OCI-LY1 (cell line): ENCODE measurements around the gene MAX.

Experiments used
- H2AFZ ChIP-seq: fragments of 200-600 bp; sonication (generic), shearing (Covaris generic); 2 replicates; pipeline ENCODE4 v1.6.0; 2014; ENCODE audit warnings: antibody characterized with exemption, mild to moderate bottlenecking, low read length
- H3F3A ChIP-seq: fragments of 200-600 bp; sonication (generic), shearing (Covaris generic); 2 replicates; pipeline ENCODE4 v1.6.0; 2014; ENCODE audit warnings: mild to moderate bottlenecking, antibody characterized with exemption, low read length, moderate library complexity; ENCODE audit not compliant: insufficient read depth
- H3K27ac ChIP-seq: fragments of 200-600 bp; sonication (generic); 2 replicates; pipeline ENCODE4 v1.5.1; 2014; ENCODE audit warnings: low read length, mixed run types, mild to moderate bottlenecking, low read depth; ENCODE audit not compliant: poor library complexity, severe bottlenecking
- H3K27me3 ChIP-seq: fragments of 200-600 bp; sonication (generic); 2 replicates; pipeline ENCODE4 v1.6.0; 2014; ENCODE audit warnings: antibody characterized with exemption, mild to moderate bottlenecking, low read length, moderate library complexity; ENCODE audit not compliant: insufficient read depth
- H3K36me3 ChIP-seq: fragments of 200-600 bp; sonication (generic); 2 replicates; pipeline ENCODE4 v1.6.1; 2014; ENCODE audit warnings: mild to moderate bottlenecking, antibody characterized with exemption, low read length, moderate library complexity, mixed read lengths; ENCODE audit not compliant: insufficient read depth
- H3K4me1 ChIP-seq: fragments of 200-600 bp; sonication (generic); 2 replicates; pipeline ENCODE4 v1.5.1; 2014; ENCODE audit warnings: mild to moderate bottlenecking, low read length, moderate library complexity; ENCODE audit not compliant: insufficient read depth, severe bottlenecking
- H3K4me2 ChIP-seq: fragments of 200-600 bp; sonication (generic), shearing (Covaris generic); 2 replicates; pipeline ENCODE4 v1.6.1; 2014; ENCODE audit warnings: low read length
- H3K4me3 ChIP-seq: fragments of 200-600 bp; sonication (generic); 2 replicates; pipeline ENCODE4 v1.5.1; 2014; ENCODE audit warnings: low read length, low read depth, mild to moderate bottlenecking, mixed read lengths; ENCODE audit not compliant: poor library complexity, severe bottlenecking
- H3K79me2 ChIP-seq: fragments of 200-600 bp; shearing (Covaris generic); 2 replicates; pipeline ENCODE4 v1.6.1; 2016; ENCODE audit warnings: mixed run types, low read length, mixed read lengths; ENCODE audit not compliant: insufficient read depth
- H3K9ac ChIP-seq: fragments of 200-600 bp; sonication (generic), shearing (Covaris generic); 2 replicates; pipeline ENCODE4 v1.6.1; 2014; ENCODE audit warnings: mild to moderate bottlenecking, low read length, mixed read lengths
- H3K9me2 ChIP-seq: fragments of 200-600 bp; sonication (generic), shearing (Covaris generic); 2 replicates; pipeline ENCODE4 v1.6.1; 2014; ENCODE audit warnings: low read depth, mild to moderate bottlenecking, low read length, mixed read lengths
- H3K9me3 ChIP-seq: fragments of 200-600 bp; shearing (Covaris generic); 2 replicates; pipeline ENCODE4 v1.6.1; 2014; ENCODE audit warnings: low read length, mixed read lengths
- H4K20me1 ChIP-seq: fragments of 200-600 bp; sonication (generic), shearing (Covaris generic); 2 replicates; pipeline ENCODE4 v1.6.0; 2016; ENCODE audit warnings: mild to moderate bottlenecking, low read length; ENCODE audit not compliant: insufficient read depth
- EZH2 ChIP-seq: fragments of 200-600 bp; sonication (generic), shearing (Covaris generic); IDR thresholded peaks from 2 replicates; pipeline ENCODE4 v1.8.0; 2017; ENCODE audit warnings: borderline replicate concordance, mixed run types, mild to moderate bottlenecking, antibody characterized with exemption, low read length, moderate library complexity, mixed read lengths
- TF ChIP-seq, protein P1 (sequence below): fragments of 200-600 bp; sonication (generic), shearing (Covaris generic); IDR thresholded peaks from 2 replicates; pipeline ENCODE4 v1.5.1; 2017; ENCODE audit warnings: mild to moderate bottlenecking, antibody characterized with exemption, low read length, moderate library complexity, mixed read lengths

The MAX gene

DNA sequence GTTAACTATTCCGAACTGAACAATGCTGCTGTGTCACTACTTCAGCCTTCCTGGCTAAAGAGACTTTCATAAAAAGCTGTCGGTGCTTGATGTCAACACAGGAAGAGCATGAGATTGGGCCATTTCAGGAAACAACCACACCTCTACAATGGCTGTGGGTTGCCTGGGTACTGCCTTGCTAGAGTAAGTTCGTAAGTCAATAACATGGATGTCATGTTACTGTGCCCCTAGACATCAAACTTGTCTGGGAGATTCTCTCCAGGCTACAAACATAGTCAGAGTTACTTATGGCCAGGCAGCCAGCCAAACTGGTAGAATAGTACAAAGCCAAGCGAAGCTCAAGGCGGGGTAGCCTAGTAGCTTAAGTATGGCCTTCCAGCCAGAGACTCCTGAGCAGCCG, 23.1 kb downstream of the MAX start:
- TF ChIP-seq, protein P1, sequence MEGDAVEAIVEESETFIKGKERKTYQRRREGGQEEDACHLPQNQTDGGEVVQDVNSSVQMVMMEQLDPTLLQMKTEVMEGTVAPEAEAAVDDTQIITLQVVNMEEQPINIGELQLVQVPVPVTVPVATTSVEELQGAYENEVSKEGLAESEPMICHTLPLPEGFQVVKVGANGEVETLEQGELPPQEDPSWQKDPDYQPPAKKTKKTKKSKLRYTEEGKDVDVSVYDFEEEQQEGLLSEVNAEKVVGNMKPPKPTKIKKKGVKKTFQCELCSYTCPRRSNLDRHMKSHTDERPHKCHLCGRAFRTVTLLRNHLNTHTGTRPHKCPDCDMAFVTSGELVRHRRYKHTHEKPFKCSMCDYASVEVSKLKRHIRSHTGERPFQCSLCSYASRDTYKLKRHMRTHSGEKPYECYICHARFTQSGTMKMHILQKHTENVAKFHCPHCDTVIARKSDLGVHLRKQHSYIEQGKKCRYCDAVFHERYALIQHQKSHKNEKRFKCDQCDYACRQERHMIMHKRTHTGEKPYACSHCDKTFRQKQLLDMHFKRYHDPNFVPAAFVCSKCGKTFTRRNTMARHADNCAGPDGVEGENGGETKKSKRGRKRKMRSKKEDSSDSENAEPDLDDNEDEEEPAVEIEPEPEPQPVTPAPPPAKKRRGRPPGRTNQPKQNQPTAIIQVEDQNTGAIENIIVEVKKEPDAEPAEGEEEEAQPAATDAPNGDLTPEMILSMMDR = no peak
- H3K9ac ChIP-seq = no peak overlapping the region
- H3K27me3 ChIP-seq = no peaks in the 10 kb centered on the region
- no peaks in the 10 kb centered on the region for H3K4me1 ChIP-seq
- H3F3A ChIP-seq = no peaks in the 10 kb centered on the region
- H3K79me2 ChIP-seq = no peaks in the 10 kb centered on the region
- no peaks in the 10 kb centered on the region for H3K9me3 ChIP-seq
- no peaks in the 10 kb centered on the region for H3K9me2 ChIP-seq
- H3K4me3 ChIP-seq = no peak overlapping the region
- H3K4me2 ChIP-seq = no peak overlapping the region
- peaks cover 91% of the 10 kb centered on the region for H3K36me3 ChIP-seq
- no peaks in the 10 kb centered on the region for H4K20me1 ChIP-seq
- no peak overlapping the region for H2AFZ ChIP-seq
- H3K27ac ChIP-seq = no peak overlapping the region

DNA sequence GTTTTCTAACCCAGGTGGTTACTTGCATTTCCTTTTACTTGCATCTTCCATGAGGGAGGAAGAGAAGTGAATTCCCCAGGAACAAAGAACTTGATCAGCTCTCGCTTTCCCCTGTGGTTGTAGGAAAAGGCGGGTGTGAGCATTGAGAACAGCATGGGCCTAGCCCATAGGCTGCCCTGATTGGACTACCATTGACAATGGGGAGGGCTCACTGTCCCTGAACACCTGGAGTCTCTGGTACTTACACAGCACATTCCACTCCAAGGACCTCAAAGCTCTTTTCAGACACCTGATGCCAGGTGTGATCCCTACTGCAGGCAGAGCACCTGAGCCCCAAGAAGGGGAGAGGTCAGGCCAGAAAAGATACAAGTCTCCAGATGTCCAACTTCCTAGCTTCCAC, 25.0 kb downstream of the MAX start:
- Histone ChIP-seq H3K36me3 (peaks cover 72% of the 10 kb centered on the region), H3K27ac (no peak overlapping the region), H3K27me3 (no peaks in the 10 kb centered on the region), H2AFZ (no peak overlapping the region), H3K9me3 (no peaks in the 10 kb centered on the region), H3K9me2 (no peaks in the 10 kb centered on the region), H3K4me3 (no peak overlapping the region), H4K20me1 (no peaks in the 10 kb centered on the region), H3K4me1 (peaks cover 5% of the 10 kb centered on the region), H3K4me2 (no peak overlapping the region), H3K9ac (no peak overlapping the region), H3F3A (no peaks in the 10 kb centered on the region), H3K79me2 (no peaks in the 10 kb centered on the region)
- TF ChIP-seq EZH2 = no peak
- TF ChIP-seq, protein P1 = no peak

DNA sequence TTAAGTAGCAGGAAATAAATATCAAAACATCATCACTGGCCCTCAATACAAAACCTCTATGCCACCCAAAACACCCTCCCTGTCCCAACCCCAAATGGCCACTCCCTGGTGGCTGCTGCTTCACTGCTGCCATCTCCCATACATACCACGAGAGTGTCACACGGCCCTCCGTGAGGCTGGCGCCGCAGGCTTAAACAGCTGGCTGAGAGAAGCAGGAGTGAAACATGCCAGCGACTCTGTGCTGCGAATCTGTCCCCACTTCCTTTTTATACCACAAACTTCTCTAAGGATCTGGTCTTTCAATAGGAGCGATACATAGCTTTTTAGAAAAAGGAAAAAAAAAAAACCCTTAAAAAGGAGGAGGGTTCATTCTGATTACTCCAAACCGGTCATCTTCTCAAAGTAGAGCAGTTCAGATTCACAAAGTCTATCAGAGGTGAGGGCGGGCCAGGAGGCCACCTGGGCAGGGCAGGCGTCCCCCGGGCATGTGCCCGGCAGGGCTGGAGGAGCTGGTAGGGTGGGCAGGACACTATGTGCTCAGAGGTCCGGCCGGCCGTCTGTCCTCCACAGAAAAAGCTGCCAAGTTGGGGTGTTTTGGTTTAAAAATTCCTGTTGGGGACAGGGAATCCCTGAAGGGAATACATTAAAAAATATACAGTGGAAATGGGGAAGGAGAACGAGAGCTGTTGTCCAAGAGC, 26.5 kb downstream of the MAX start:
- TF ChIP-seq EZH2 = no peak
- TF ChIP-seq, protein P1 = no peak
- Histone ChIP-seq H3K9ac (no peak overlapping the region), H3K27me3 (no peaks in the 10 kb centered on the region), H3K4me2 (no peak overlapping the region), H3K4me3 (no peak overlapping the region), H3K79me2 (no peaks in the 10 kb centered on the region), H3K9me3 (no peaks in the 10 kb centered on the region), H3K27ac (no peak overlapping the region), H3K4me1 (peaks cover 20% of the 10 kb centered on the region), H3K9me2 (no peaks in the 10 kb centered on the region), H4K20me1 (no peaks in the 10 kb centered on the region), H3F3A (no peaks in the 10 kb centered on the region), H3K36me3 (peaks cover 57% of the 10 kb centered on the region), H2AFZ (no peak overlapping the region)
